ENCODE data around the gene SCGB1A1. TPM values are rescaled to one million over a fixed set of nuclear protein-coding genes. Genes with fewer than 3 reads are reported as not detected.

SCGB1A1 gene
- total RNA-seq, 1 experiment from 2014 or later, result not detected

DNA sequence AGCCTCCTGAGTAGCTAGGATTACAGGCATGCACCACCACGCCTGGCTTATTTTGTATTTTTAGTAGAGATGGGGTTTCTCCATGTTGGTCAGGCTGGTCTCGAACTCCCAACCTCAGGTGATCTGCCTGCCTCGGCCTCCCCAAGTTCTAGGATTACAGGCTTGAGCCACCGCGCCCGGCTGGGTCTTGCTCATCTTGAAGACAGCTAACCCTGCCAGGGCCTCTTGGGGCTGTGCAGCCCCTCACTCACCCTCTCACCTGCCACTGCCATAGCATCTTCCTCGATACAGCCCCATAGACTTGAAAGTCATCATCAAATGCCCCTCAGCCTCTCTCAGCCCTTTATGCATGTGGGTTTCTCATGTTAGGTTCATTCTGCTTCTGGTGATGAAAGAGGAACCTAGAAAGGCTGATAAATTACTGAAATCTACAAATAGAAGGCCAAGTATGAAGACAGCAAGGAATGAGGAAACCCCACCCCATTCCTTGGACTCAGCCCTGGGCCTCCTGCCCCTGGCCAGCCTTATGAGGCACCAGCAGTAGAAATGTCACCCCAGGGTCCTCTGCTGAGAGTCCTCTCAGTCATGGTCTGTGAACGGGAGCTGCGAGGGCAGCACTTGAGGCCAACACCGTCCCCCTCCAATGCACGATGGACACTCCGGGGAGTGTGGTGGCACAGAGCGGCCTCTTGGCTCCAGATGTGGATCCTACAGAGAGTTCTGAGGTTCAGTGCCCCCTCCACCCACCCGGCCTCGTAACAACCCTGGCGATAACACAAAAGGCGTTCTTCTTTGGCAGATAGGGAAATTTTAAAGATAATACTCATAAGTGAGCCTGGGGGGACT, 24.8 kb downstream of the SCGB1A1 start:
- POLR2A ChIA-PET, result no interaction called here
- no peak overlapping the region for H3K27ac Mint-ChIP-seq (ENCODE audit: low read depth, unreplicated experiment)

DNA sequence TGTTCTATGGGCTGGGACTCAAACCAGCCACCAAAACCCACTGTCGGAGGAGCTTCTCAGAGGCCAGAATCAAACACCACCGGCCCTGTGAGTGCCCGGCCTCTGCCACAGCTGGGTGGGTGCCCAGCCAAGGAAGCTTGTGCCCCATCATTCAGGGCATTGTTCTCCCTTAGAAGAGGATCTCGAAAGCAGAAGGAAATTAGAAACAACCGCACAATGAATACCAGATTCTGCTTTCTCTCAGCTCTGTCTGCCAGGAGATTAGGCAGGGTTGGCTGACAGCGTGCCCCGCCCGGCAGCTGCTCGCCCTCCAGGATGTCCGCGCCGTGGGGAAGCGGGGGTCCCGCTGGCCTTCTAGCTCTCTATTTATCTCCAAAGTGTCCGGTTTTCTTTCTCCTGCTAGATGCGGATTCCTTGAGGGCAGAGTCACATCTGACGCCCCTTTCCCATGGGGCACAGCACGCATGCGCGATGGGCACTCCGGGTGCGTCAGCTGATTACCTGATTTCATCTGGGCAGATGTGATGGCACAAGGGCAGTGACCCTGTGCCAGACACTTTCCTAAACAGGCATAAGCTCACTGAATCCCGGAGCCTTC, 25.5 kb downstream of the SCGB1A1 start:
- H3K36me3 Mint-ChIP-seq (ENCODE audit: insufficient read depth, unreplicated experiment), result peaks cover 5% of the 10 kb centered on the region
- intact Hi-C loops (cut with micrococcal nuclease), result no loop called here
- BruUV-seq (replicated peaks), result no TSS peak
- TF ChIP-seq, protein P1, sequence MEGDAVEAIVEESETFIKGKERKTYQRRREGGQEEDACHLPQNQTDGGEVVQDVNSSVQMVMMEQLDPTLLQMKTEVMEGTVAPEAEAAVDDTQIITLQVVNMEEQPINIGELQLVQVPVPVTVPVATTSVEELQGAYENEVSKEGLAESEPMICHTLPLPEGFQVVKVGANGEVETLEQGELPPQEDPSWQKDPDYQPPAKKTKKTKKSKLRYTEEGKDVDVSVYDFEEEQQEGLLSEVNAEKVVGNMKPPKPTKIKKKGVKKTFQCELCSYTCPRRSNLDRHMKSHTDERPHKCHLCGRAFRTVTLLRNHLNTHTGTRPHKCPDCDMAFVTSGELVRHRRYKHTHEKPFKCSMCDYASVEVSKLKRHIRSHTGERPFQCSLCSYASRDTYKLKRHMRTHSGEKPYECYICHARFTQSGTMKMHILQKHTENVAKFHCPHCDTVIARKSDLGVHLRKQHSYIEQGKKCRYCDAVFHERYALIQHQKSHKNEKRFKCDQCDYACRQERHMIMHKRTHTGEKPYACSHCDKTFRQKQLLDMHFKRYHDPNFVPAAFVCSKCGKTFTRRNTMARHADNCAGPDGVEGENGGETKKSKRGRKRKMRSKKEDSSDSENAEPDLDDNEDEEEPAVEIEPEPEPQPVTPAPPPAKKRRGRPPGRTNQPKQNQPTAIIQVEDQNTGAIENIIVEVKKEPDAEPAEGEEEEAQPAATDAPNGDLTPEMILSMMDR (IDR thresholded peaks at IDR 0.05; ENCODE audit: unreplicated experiment), result no peak
- ChIA-PET POLR2A (no interaction called here), CTCF (interaction anchor here (0.6 to 0.9 kb wide), 3 partner anchors 19 to 273 kb away, joined by 3 to 4 read pairs (median 3); no protein-coding TSS in a partner anchor)
- H3K4me3 Mint-ChIP-seq (ENCODE audit: unreplicated experiment), result no peak overlapping the region
- H3K4me1 Mint-ChIP-seq (ENCODE audit: insufficient read depth, unreplicated experiment), result peaks cover 3% of the 10 kb centered on the region
- no peak for DNase-seq (ENCODE audit: unreplicated experiment)
- no peak overlapping the region for H3K27ac Mint-ChIP-seq (ENCODE audit: low read depth, unreplicated experiment)
- peaks cover 19% of the 10 kb centered on the region for H3K27me3 Mint-ChIP-seq (ENCODE audit: insufficient read depth, unreplicated experiment)
- H3K9me3 Mint-ChIP-seq (ENCODE audit: unreplicated experiment), result no peaks in the 10 kb centered on the region

More for the DNA sequence above, 24.8 kb downstream of the SCGB1A1 start:
- Mint-ChIP-seq H3K27me3 (ENCODE audit: insufficient read depth, unreplicated experiment) (peaks cover 19% of the 10 kb centered on the region), H3K36me3 (ENCODE audit: insufficient read depth, unreplicated experiment) (peaks cover 5% of the 10 kb centered on the region), H3K4me1 (ENCODE audit: insufficient read depth, unreplicated experiment) (no peaks in the 10 kb centered on the region), H3K9me3 (ENCODE audit: unreplicated experiment) (no peaks in the 10 kb centered on the region), H3K4me3 (ENCODE audit: unreplicated experiment) (no peak overlapping the region)
- TF ChIP-seq, protein P1 (IDR thresholded peaks at IDR 0.05; ENCODE audit: unreplicated experiment), result no peak
- DNase-seq (ENCODE audit: unreplicated experiment), result no peak
- BruUV-seq (replicated peaks), result no TSS peak
- CTCF ChIA-PET, result interaction anchor here (0.6 to 0.9 kb wide), 3 partner anchors 19 to 272 kb away, joined by 3 to 4 read pairs (median 3); no protein-coding TSS in a partner anchor
- intact Hi-C loops (cut with micrococcal nuclease), result no loop called here

DNA sequence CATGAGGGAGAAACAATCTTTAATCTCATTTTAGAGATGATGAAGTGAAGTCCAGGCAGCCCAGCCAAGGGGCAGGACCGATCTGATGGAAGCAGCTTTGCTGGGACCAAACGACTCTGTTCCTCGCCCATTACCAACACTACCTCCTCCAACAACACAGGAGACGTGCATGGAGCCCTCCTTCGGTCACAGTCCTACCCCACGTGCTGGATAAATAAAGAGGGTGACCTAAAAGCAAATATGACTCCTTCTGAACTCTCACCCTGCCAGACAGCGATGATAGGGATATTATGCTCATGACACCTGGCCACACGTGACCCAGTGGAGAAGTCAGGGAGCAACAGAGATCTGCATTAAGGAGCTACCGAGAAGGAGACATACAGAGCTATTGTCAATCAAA, 26.0 kb downstream of the SCGB1A1 start:
- POLR2A ChIA-PET, result no interaction called here
- Mint-ChIP-seq H3K4me1 (ENCODE audit: insufficient read depth, unreplicated experiment) (peaks cover 8% of the 10 kb centered on the region), H3K36me3 (ENCODE audit: insufficient read depth, unreplicated experiment) (peaks cover 5% of the 10 kb centered on the region), H3K27me3 (ENCODE audit: insufficient read depth, unreplicated experiment) (peaks cover 19% of the 10 kb centered on the region), H3K4me3 (ENCODE audit: unreplicated experiment) (no peak overlapping the region), H3K27ac (ENCODE audit: low read depth, unreplicated experiment) (no peak overlapping the region), H3K9me3 (ENCODE audit: unreplicated experiment) (no peaks in the 10 kb centered on the region)
- CTCF ChIA-PET, result interaction anchor here (0.8 to 0.9 kb wide), 3 partner anchors 20 to 768 kb away, joined by 3 to 5 read pairs (median 4); no protein-coding TSS in a partner anchor
- intact Hi-C loops (cut with micrococcal nuclease), result no loop called here
- TF ChIP-seq, protein P1 (IDR thresholded peaks at IDR 0.05; ENCODE audit: unreplicated experiment), result no peak
- BruUV-seq (replicated peaks), result no TSS peak
- DNase-seq (ENCODE audit: unreplicated experiment), result no peak

DNA sequence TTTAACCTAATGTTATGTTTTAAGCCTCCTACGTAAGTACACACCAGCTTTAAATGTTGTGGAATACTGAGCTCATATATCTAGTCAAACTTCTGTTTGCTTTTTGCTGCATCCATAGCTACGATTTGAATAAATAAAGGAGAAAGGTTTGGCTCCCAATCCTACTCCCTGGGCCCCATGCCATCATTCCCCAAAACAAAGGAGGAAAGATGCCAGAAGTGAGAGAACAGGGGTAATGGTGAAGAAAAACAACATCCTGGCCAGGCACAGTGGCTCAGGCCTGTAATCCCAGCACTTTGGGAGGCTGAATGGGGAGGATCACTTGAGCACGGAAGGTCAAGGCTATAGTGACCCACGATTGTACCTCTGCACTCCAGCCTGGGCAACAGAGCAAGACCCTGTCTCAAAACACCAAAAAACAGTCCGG, 26.5 kb downstream of the SCGB1A1 start:
- no peak overlapping the region for H3K4me3 Mint-ChIP-seq (ENCODE audit: unreplicated experiment)
- H3K27ac Mint-ChIP-seq (ENCODE audit: low read depth, unreplicated experiment), result no peak overlapping the region
- peaks cover 8% of the 10 kb centered on the region for H3K4me1 Mint-ChIP-seq (ENCODE audit: insufficient read depth, unreplicated experiment)
- no peaks in the 10 kb centered on the region for H3K9me3 Mint-ChIP-seq (ENCODE audit: unreplicated experiment)
- ChIA-PET CTCF (interaction anchor here (0.8 kb wide), 1 partner anchor 768 kb away, joined by 5 read pairs; no protein-coding TSS in a partner anchor), POLR2A (no interaction called here)
- H3K27me3 Mint-ChIP-seq (ENCODE audit: insufficient read depth, unreplicated experiment), result peaks cover 19% of the 10 kb centered on the region
- H3K36me3 Mint-ChIP-seq (ENCODE audit: insufficient read depth, unreplicated experiment), result peaks cover 5% of the 10 kb centered on the region
- peak; percentile 35 for DNase-seq (ENCODE audit: unreplicated experiment)
- no TSS peak for BruUV-seq (replicated peaks)
- TF ChIP-seq, protein P1 (IDR thresholded peaks at IDR 0.05; ENCODE audit: unreplicated experiment), result no peak
- intact Hi-C loops (cut with micrococcal nuclease), result no loop called here

All from MCF 10A (cell line).